ENCODE results near the gene ADAMTS8. TPM values are rescaled to one million over a fixed set of nuclear protein-coding genes. Genes with fewer than 3 reads are reported as not detected.
A peak's percentile ranks its signal among the peaks of the same experiment; 100 is the strongest.

ADAMTS8 gene
- total RNA-seq, 2 donors from 2014 or later, result 0.66 TPM; not detected in 1

DNA sequence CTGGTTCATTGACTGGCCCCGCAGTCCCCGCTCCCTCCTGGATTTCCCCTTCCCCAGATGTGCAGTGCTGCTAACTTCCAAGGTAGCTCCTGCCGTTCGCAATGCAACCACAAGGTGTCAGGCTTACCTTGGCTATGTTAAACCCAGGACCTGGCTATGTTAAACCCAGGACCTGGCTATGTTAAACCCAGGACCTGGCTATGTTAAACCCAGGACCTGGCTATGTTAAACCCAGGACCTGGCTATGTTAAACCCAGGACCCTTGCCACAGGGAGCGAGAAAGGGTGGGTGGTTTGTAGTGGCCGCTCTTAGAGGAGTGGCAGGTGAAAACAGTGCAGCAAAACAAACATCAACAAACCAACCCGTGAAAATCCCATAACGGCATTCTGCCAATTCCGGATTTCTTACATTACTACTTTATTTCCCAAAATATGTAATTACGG lies 2.9 kb upstream of the ADAMTS8 start:
- TF ChIP-seq, protein P1, sequence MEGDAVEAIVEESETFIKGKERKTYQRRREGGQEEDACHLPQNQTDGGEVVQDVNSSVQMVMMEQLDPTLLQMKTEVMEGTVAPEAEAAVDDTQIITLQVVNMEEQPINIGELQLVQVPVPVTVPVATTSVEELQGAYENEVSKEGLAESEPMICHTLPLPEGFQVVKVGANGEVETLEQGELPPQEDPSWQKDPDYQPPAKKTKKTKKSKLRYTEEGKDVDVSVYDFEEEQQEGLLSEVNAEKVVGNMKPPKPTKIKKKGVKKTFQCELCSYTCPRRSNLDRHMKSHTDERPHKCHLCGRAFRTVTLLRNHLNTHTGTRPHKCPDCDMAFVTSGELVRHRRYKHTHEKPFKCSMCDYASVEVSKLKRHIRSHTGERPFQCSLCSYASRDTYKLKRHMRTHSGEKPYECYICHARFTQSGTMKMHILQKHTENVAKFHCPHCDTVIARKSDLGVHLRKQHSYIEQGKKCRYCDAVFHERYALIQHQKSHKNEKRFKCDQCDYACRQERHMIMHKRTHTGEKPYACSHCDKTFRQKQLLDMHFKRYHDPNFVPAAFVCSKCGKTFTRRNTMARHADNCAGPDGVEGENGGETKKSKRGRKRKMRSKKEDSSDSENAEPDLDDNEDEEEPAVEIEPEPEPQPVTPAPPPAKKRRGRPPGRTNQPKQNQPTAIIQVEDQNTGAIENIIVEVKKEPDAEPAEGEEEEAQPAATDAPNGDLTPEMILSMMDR (IDR thresholded peaks at IDR 0.05), result peak; percentile 39 to 86 (median 75)
- TF ChIP-seq POLR2A (IDR thresholded peaks at IDR 0.05), result no peak
- H3K4me3 ChIP-seq, result no peak overlapping the region
- 7 to 14% methylated on average over 10 of the region's 10 CpGs for WGBS, 2 donors
- intact Hi-C loops (cut with DNase I), result no loop called here
- no peaks in the 10 kb centered on the region for H3K36me3 ChIP-seq (replicated peaks in 1 of 2; ENCODE audit: insufficient read depth in 1 of 2, low read depth in 2 of 2)
- no peaks in the 10 kb centered on the region for H3K9me3 ChIP-seq
- H3K27ac ChIP-seq, result no peak overlapping the region
- H3K4me1 ChIP-seq, result peaks cover 23% of the 10 kb centered on the region
- ATAC-seq (peak; percentile 52), DNase-seq (peak; percentile 78 to 91 (median 81))
- H3K27me3 ChIP-seq, result peaks cover 0 to 19% of the 10 kb centered on the region in 2 donors

DNA sequence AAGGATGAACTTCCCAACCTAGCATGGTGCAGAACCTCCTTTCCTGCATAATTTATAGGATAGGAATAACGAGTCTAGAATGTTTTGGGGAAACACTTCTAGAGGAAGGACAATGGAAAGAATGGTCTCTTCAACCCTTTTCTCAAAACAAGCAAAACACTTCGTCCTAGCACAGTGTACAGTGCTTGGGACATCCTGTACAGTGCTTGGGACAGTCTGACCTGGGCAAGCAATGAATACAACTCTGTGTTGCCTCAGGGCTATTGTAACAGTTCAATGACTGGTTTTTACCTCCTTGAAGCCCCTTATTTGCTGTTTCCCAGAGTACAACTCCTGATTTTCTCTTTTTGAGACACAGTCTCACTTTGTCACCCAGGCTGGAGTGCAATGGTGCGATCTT lies 1.6 kb upstream of the ADAMTS8 start:
- WGBS, 2 donors, result 32 to 61% methylated on average over 3 of the region's 3 CpGs
- ATAC-seq, result no peak
- peaks cover 0 to 19% of the 10 kb centered on the region in 2 donors for H3K27me3 ChIP-seq

DNA sequence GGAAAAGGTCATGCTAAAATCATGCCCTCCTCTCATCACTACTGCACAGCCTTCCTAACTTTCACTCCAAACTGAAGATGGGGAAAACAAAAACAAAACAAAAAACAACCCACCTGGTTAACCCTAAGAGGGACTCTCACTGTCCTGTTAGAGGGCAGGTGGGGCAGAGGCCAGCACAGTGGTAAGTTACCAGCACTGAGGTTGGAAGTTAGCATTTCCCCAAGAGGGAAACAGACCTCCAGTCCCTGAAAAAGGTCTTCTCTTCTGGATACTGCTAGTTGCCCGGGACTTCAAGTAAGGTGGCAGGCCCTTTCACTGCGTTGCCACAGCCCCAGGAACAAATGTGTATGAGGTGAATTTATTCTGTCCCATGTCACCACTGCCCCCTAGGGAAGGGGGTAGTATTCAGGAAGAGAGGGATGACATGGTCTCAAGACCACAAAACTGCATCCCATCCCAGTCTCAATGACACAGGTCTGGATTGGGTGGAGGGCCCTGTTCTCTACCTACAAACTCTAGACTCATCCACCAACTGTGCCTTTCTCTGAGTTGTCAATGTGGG lies 792 bp upstream of the ADAMTS8 start:
- Histone ChIP-seq H3K4me3 (no peak overlapping the region), H3K9me3 (no peaks in the 10 kb centered on the region), H3K27me3 (peaks cover 0 to 19% of the 10 kb centered on the region in 2 donors), H3K27ac (no peak overlapping the region), H3K4me1 (peaks cover 19% of the 10 kb centered on the region), H3K36me3 (replicated peaks in 1 of 2; ENCODE audit: insufficient read depth in 1 of 2, low read depth in 2 of 2) (no peaks in the 10 kb centered on the region)
- no peak for DNase-seq
- intact Hi-C loops (cut with DNase I), result loop anchor here (5.0 kb wide), 1 partner anchor 433 kb away; no protein-coding TSS in a partner anchor
- no peak for ATAC-seq
- 53 to 69% methylated on average over 2 of the region's 2 CpGs for whole genome bisulfite sequencing, 2 donors
- TF ChIP-seq POLR2A (IDR thresholded peaks at IDR 0.05), result no peak
- TF ChIP-seq, protein P1 (IDR thresholded peaks at IDR 0.05), result no peak

More for the DNA sequence above, 1.6 kb upstream of the ADAMTS8 start:
- intact Hi-C loops (cut with DNase I), result loop anchor here (5.0 kb wide), 1 partner anchor 432 kb away; no protein-coding TSS in a partner anchor
- Histone ChIP-seq H3K9me3 (no peaks in the 10 kb centered on the region), H3K4me3 (no peak overlapping the region), H3K27ac (no peak overlapping the region), H3K36me3 (replicated peaks in 1 of 2; ENCODE audit: insufficient read depth in 1 of 2, low read depth in 2 of 2) (no peaks in the 10 kb centered on the region), H3K4me1 (peaks cover 20% of the 10 kb centered on the region)
- no peak for TF ChIP-seq POLR2A (IDR thresholded peaks at IDR 0.05)
- TF ChIP-seq, protein P1 (IDR thresholded peaks at IDR 0.05), result no peak
- DNase-seq, result no peak

DNA sequence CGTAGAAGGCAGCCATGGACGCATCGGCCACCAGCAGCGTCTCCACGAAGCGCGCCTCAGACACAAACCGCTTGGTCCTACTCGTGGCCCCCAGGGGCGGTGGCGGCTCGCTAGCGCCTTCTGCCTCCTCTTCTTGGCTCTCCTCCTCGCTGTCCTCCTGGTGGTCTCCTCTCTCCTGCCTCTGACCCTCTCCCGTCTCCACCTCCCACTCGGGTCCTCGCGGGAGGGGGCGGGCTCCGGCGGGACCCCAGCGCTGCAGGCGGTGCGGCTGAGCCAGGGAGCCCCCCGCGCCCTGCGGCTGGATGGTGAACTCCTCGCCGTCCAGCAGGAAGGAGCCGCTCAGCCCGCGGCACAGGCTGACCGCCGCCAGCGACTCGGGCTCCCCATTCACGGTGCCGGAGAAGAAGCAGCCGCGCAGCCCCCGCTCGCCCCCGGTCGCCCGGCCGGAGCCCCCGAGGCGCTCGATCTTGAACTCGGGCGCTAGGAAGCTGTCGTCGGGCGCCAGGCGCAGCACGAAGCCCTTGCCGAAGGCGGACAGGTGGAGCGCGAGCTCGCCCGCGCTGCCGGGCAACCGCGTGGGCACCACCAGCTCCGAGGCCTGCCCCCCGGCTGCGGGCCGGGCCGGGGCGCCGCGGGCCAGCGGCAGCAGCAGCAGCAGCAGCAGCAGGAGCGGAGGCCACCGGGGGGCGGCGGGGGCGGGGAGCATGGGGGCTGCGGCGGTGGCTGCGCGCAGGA lies 661 bp downstream of the ADAMTS8 start:
- H3K4me3 ChIP-seq, result no peak overlapping the region
- ATAC-seq, result peak; percentile 7
- WGBS, 2 donors, result 1 to 2% methylated on average over 9 to 84 of the region's 84 CpGs
- no peaks in the 10 kb centered on the region for H3K36me3 ChIP-seq (replicated peaks in 1 of 2; ENCODE audit: insufficient read depth in 1 of 2, low read depth in 2 of 2)
- H3K27ac ChIP-seq, result no peak overlapping the region
- intact Hi-C loops (cut with DNase I), result loop anchor here (5.0 kb wide), 1 partner anchor 435 kb away; no protein-coding TSS in a partner anchor
- H3K4me1 ChIP-seq, result peaks cover 19% of the 10 kb centered on the region
- peak in 1 of 4 donors; percentile 17 for DNase-seq
- H3K9me3 ChIP-seq, result no peaks in the 10 kb centered on the region
- peaks cover 0 to 19% of the 10 kb centered on the region in 2 donors for H3K27me3 ChIP-seq
- TF ChIP-seq, protein P1 (IDR thresholded peaks at IDR 0.05), result no peak
